Loucy (cell line): ENCODE results near the gene IFT122.

Source experiments
- H2AFZ ChIP-seq: fragments of 200-600 bp; sonication (generic); 2 replicates; pipeline ENCODE4 v1.6.0; 2016; ENCODE audit warnings: antibody characterized with exemption, mild to moderate bottlenecking, low read length, moderate library complexity
- H3F3A ChIP-seq: fragments of 200-600 bp; 2 replicates; pipeline ENCODE4 v1.6.0; 2016; ENCODE audit warnings: antibody characterized with exemption, low read depth, mild to moderate bottlenecking
- H3K27me3 ChIP-seq: fragments of 200-600 bp; sonication (generic); 2 replicates; pipeline ENCODE4 v1.6.1; 2014; ENCODE audit warnings: low read length, mild to moderate bottlenecking; ENCODE audit not compliant: insufficient read depth, poor library complexity, severe bottlenecking
- H3K36me3 ChIP-seq: fragments of 200-600 bp; sonication (generic); 2 replicates; pipeline ENCODE4 v1.6.1; 2016; ENCODE audit warnings: low read length; ENCODE audit not compliant: insufficient read depth
- H3K4me1 ChIP-seq: fragments of 200-600 bp; sonication (generic); 2 replicates; pipeline ENCODE4 v1.5.1; 2014; ENCODE audit warnings: low read length, mild to moderate bottlenecking; ENCODE audit not compliant: insufficient read depth, poor library complexity, severe bottlenecking
- H3K4me2 ChIP-seq: fragments of 200-600 bp; sonication (generic); 2 replicates; pipeline ENCODE4 v1.6.0; 2014; ENCODE audit warnings: antibody characterized with exemption, low read length, low read depth, mild to moderate bottlenecking; ENCODE audit not compliant: poor library complexity, severe bottlenecking
- H3K4me3 ChIP-seq: fragments of 200-600 bp; sonication (generic); 2 replicates; pipeline ENCODE4 v1.5.1; 2014; ENCODE audit warnings: low read length, mild to moderate bottlenecking, mixed read lengths; ENCODE audit not compliant: poor library complexity, severe bottlenecking
- H3K79me2 ChIP-seq: fragments of 200-600 bp; sonication (generic); 2 replicates; pipeline ENCODE4 v1.6.1; 2014; ENCODE audit warnings: low read length; ENCODE audit not compliant: insufficient read depth
- H3K9ac ChIP-seq: fragments of 200-600 bp; sonication (generic); 2 replicates; pipeline ENCODE4 v1.6.0; 2014; ENCODE audit warnings: mild to moderate bottlenecking, low read depth, low read length, moderate library complexity; ENCODE audit not compliant: poor library complexity, severe bottlenecking
- H3K9me2 ChIP-seq: fragments of 200-600 bp; sonication (generic); replicated peaks from 2 replicates; pipeline ENCODE4 v1.6.1; 2016; ENCODE audit warnings: low read depth, low read length, mixed read lengths
- H3K9me3 ChIP-seq: fragments of 200-600 bp; sonication (generic); 2 replicates; pipeline ENCODE4 v1.6.1; 2014; ENCODE audit warnings: mild to moderate bottlenecking, antibody characterized with exemption, low read length, low read depth; ENCODE audit not compliant: insufficient read depth
- H4K20me1 ChIP-seq: fragments of 200-600 bp; sonication (generic); 2 replicates; pipeline ENCODE4 v1.6.0; 2014; ENCODE audit warnings: antibody characterized with exemption, low read length, mild to moderate bottlenecking; ENCODE audit not compliant: insufficient read depth, poor library complexity, severe bottlenecking
- CTCF ChIP-seq: fragments of 200-600 bp; sonication (generic); conservative IDR thresholded peaks from 2 replicates; pipeline ENCODE4 v1.5.1; 2014; ENCODE audit warnings: mild to moderate bottlenecking, antibody characterized with exemption, low read length
- EZH2phosphoT487 ChIP-seq: fragments of 200-600 bp; IDR thresholded peaks from 2 replicates; pipeline ENCODE4 v1.6.1; 2018; ENCODE audit warnings: antibody characterized with exemption, mild to moderate bottlenecking, moderate library complexity, borderline replicate concordance

IFT122 gene

DNA sequence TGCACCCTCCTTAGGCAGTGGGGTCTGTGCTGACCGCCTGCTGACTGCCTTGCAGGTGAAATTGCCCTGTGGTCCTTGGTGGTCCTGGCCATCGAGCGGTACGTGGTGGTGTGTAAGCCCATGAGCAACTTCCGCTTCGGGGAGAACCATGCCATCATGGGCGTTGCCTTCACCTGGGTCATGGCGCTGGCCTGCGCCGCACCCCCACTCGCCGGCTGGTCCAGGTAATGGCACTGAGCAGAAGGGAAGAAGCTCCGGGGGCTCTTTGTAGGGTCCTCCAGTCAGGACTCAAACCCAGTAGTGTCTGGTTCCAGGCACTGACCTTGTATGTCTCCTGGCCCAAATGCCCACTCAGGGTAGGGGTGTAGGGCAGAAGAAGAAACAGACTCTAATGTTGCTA, 90.8 kb downstream of the IFT122 start:
- no peaks in the 10 kb centered on the region for H3K27me3 ChIP-seq
- H3K9ac ChIP-seq = no peak overlapping the region
- no peaks in the 10 kb centered on the region for H3F3A ChIP-seq
- H4K20me1 ChIP-seq = no peaks in the 10 kb centered on the region
- no peak overlapping the region for H2AFZ ChIP-seq
- no peak overlapping the region for H3K4me2 ChIP-seq
- no peak overlapping the region for H3K4me3 ChIP-seq
- no peak for TF ChIP-seq CTCF
- no peak for TF ChIP-seq EZH2phosphoT487
- H3K9me2 ChIP-seq = no peaks in the 10 kb centered on the region
- no peaks in the 10 kb centered on the region for H3K9me3 ChIP-seq
- no peaks in the 10 kb centered on the region for H3K4me1 ChIP-seq
- no peaks in the 10 kb centered on the region for H3K79me2 ChIP-seq
- no peaks in the 10 kb centered on the region for H3K36me3 ChIP-seq

GRCh38 chr3:129531699-129532098, 91.7 kb downstream of the IFT122 start:
- Histone ChIP-seq H3K9me2 (no peaks in the 10 kb centered on the region), H3K27me3 (no peaks in the 10 kb centered on the region), H3K4me3 (no peak overlapping the region), H3K9me3 (no peaks in the 10 kb centered on the region), H3K79me2 (no peaks in the 10 kb centered on the region), H3K4me2 (no peak overlapping the region), H3F3A (no peaks in the 10 kb centered on the region), H3K9ac (no peak overlapping the region), H3K36me3 (no peaks in the 10 kb centered on the region), H3K4me1 (no peaks in the 10 kb centered on the region), H4K20me1 (no peaks in the 10 kb centered on the region), H2AFZ (no peak overlapping the region)
- no peak for TF ChIP-seq EZH2phosphoT487
- no peak for TF ChIP-seq CTCF

DNA sequence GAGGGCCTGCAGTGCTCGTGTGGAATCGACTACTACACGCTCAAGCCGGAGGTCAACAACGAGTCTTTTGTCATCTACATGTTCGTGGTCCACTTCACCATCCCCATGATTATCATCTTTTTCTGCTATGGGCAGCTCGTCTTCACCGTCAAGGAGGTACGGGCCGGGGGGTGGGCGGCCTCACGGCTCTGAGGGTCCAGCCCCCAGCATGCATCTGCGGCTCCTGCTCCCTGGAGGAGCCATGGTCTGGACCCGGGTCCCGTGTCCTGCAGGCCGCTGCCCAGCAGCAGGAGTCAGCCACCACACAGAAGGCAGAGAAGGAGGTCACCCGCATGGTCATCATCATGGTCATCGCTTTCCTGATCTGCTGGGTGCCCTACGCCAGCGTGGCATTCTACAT, 92.2 kb downstream of the IFT122 start:
- Histone ChIP-seq H3K4me3 (no peak overlapping the region), H3K4me2 (no peak overlapping the region), H3F3A (no peaks in the 10 kb centered on the region), H3K36me3 (no peaks in the 10 kb centered on the region), H2AFZ (no peak overlapping the region), H4K20me1 (no peaks in the 10 kb centered on the region), H3K27me3 (no peaks in the 10 kb centered on the region), H3K9me2 (no peaks in the 10 kb centered on the region), H3K4me1 (no peaks in the 10 kb centered on the region), H3K79me2 (no peaks in the 10 kb centered on the region), H3K9me3 (no peaks in the 10 kb centered on the region), H3K9ac (no peak overlapping the region)
- no peak for TF ChIP-seq CTCF
- no peak for TF ChIP-seq EZH2phosphoT487
